Mucosa of descending colon (tissue), 3 donors: Measurements from ENCODE around the gene PLET1. TPM values are rescaled to one million over a fixed set of nuclear protein-coding genes. Genes with fewer than 3 reads are reported as not detected.
A peak's percentile ranks its signal among the peaks of the same experiment; 100 is the strongest.

Experiments
- ATAC-seq: fragments of 200-7000 bp; cut with Tn5 transposase; one replicate; pipeline ENCODE4 v1.9.1; 2020; ENCODE audit warnings: mild to moderate bottlenecking, moderate library complexity
- DNase-seq, 3 donors: peaks; one replicate each; pipeline ENCODE4 v3.0.0-alpha.2; 2020
- H3K36me3 ChIP-seq: fragments of 200-600 bp; one replicate; pipeline ENCODE4 v1.8.0; 2021; ENCODE audit warnings: low read depth, mild to moderate bottlenecking
- H3K4me1 ChIP-seq: fragments of 200-600 bp; one replicate; pipeline ENCODE4 v1.8.0; 2021; ENCODE audit warnings: low read depth, mild to moderate bottlenecking
- H3K4me3 ChIP-seq: fragments of 200-600 bp; one replicate; pipeline ENCODE4 v1.8.0; 2021; ENCODE audit warnings: mild to moderate bottlenecking
- H3K9me3 ChIP-seq: fragments of 200-600 bp; one replicate; pipeline ENCODE4 v1.8.0; 2021; ENCODE audit warnings: mild to moderate bottlenecking
- intact Hi-C, 2 donors: fragments of 100-400 bp; cut with DNase I in 1 of 2; cut with micrococcal nuclease in 1 of 2; formaldehyde crosslinking; loops; one replicate each; pipeline versions ENCODE4 v1.11.0 to v1.11.1; 2022; cut with DNase I, micrococcal nuclease
- total RNA-seq, 3 donors: library from RNA; stranded (reverse); fragmentation: NEBNext Ultra II Directional in 2 of 3; extraction: Animal tissue kit (Norgen Biotek cat#: 25700) in 2 of 3; gene quantifications; one replicate each; pipeline versions ENCODE4 v1.2.1 to v1.2.4, GENCODE V29; 2021 to 2023
- TF ChIP-seq, protein P1 (sequence below): fragments of 200-600 bp; IDR thresholded peaks from one replicate; pipeline ENCODE4 v1.8.0; 2022; ENCODE audit warnings: antibody characterized with exemption, mild to moderate bottlenecking
- donor health status: DM: no; HTN: no; CAD: no; lungs with moderate emphysema.
- donor health status: DM: no; HTN: no; CAD: no.
- donor health status: DM: no; HTN: yes; CAD: no.

PLET1 gene
- total RNA-seq, 3 donors from 2014 or later = not detected

DNA sequence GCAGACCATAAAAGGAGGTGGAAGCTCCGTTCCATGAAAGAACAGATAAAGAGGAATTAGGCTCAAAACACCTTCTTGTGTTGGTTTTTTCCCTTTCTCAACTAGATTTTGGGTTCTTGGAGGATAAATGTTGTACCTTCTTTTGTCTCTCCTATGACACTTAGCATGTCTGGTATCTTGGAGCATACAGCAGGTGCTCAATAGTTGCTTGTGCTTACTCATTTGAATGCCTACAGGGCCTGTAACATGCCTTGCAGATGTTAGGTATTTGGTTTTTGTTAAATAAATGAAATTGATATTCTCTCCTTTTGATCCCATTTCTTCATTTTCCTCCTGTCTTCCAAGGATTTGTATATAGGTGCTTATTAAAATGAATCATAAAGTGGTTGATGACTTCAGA is 16.4 kb upstream of the PLET1 start:
- peaks cover 6% of the 10 kb centered on the region for H3K4me1 ChIP-seq
- DNase-seq = no peak
- H3K9me3 ChIP-seq = no peaks in the 10 kb centered on the region
- no peak overlapping the region for H3K4me3 ChIP-seq
- no peak for ATAC-seq
- intact Hi-C loops = no loop called here
- TF ChIP-seq, protein P1, sequence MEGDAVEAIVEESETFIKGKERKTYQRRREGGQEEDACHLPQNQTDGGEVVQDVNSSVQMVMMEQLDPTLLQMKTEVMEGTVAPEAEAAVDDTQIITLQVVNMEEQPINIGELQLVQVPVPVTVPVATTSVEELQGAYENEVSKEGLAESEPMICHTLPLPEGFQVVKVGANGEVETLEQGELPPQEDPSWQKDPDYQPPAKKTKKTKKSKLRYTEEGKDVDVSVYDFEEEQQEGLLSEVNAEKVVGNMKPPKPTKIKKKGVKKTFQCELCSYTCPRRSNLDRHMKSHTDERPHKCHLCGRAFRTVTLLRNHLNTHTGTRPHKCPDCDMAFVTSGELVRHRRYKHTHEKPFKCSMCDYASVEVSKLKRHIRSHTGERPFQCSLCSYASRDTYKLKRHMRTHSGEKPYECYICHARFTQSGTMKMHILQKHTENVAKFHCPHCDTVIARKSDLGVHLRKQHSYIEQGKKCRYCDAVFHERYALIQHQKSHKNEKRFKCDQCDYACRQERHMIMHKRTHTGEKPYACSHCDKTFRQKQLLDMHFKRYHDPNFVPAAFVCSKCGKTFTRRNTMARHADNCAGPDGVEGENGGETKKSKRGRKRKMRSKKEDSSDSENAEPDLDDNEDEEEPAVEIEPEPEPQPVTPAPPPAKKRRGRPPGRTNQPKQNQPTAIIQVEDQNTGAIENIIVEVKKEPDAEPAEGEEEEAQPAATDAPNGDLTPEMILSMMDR = no peak
- no peaks in the 10 kb centered on the region for H3K36me3 ChIP-seq

GRCh38 chr11:112274007-112274783 is 13.5 kb upstream of the PLET1 start:
- Histone ChIP-seq H3K9me3 (no peaks in the 10 kb centered on the region), H3K36me3 (no peaks in the 10 kb centered on the region), H3K4me1 (no peaks in the 10 kb centered on the region), H3K4me3 (no peak overlapping the region)
- TF ChIP-seq, protein P1 = no peak
- intact Hi-C loops = no loop called here
- no peak for DNase-seq
- no peak for ATAC-seq

- Histone ChIP-seq H3K36me3 (no peaks in the 10 kb centered on the region), H3K9me3 (no peaks in the 10 kb centered on the region), H3K4me1 (no peaks in the 10 kb centered on the region), H3K4me3 (no peak overlapping the region)
- no peak for DNase-seq
- no peak for ATAC-seq
- intact Hi-C loops = no loop called here
- TF ChIP-seq, protein P1 = no peak
Measured at GRCh38 chr11:112273066-112273465, 12.4 kb upstream of the PLET1 start.

- no peak overlapping the region for H3K4me3 ChIP-seq
- TF ChIP-seq, protein P1 = no peak
- intact Hi-C loops = no loop called here
Measured at GRCh38 chr11:112271242-112271641, 10.6 kb upstream of the PLET1 start.

DNA sequence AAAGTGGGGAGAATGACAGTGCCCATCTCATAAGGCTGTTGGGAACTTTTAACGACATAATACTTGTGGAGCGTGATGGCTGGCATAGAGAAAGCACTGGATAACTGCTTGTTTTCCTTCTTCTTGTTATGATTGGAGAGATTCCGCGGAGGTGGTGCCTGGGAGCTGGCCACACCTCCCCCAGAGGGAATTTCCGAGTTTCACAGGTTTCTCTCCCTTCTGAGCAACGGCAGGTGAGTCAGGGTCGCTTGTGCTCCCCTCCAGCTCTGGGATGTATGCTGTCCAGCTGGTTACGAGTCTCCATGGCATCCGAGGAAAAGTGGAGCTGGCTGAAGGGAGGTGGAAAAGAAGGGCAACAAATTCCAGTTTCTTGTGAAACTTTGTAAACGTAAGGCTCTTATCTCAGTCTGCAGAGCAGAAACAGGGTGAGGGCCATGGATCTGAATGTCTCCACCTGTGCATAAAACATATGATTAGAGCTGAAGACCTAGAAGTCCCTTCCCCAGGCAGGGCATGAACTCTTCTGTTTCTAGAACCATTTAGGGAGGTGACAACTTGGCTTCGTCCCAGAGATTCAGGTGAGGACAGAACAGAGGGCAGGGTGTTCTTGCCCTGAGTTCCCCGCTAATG is 10.0 kb upstream of the PLET1 start:
- ATAC-seq = peak; percentile 34
- TF ChIP-seq, protein P1 = no peak
- DNase-seq = peak in 1 of 3 donors; percentile 42

More at GRCh38 chr11:112271242-112271641, 10.6 kb upstream of the PLET1 start:
- Histone ChIP-seq H3K36me3 (no peaks in the 10 kb centered on the region), H3K4me1 (no peaks in the 10 kb centered on the region), H3K9me3 (no peaks in the 10 kb centered on the region)
- ATAC-seq = no peak
- no peak for DNase-seq

More for the DNA sequence above, 10.0 kb upstream of the PLET1 start:
- no peak overlapping the region for H3K4me3 ChIP-seq
- H3K9me3 ChIP-seq = no peaks in the 10 kb centered on the region
- no peaks in the 10 kb centered on the region for H3K36me3 ChIP-seq
- intact Hi-C loops = no loop called here
- peaks cover 1% of the 10 kb centered on the region for H3K4me1 ChIP-seq
